Stimulated activated CD4-positive, alpha-beta T cell treated with anti-CD3 and anti-CD28 coated beads, Interleukin-15, amount 100 ng/mL, for 48 hours (primary cell): Measurements from ENCODE around the gene GOLGA3.

ENCODE experiments used
- DNase-seq, 2 donors: peaks; one replicate each; pipeline ENCODE4 v3.0.0-alpha.2; 2020; ENCODE audit warnings: low read depth in 2 of 2

GOLGA3 gene

GRCh38 chr12:132720606-132721345, 107.9 kb downstream of the GOLGA3 start:
- no peak for DNase-seq

GRCh38 chr12:132719954-132720324, 108.7 kb downstream of the GOLGA3 start:
- DNase-seq: no peak

DNA sequence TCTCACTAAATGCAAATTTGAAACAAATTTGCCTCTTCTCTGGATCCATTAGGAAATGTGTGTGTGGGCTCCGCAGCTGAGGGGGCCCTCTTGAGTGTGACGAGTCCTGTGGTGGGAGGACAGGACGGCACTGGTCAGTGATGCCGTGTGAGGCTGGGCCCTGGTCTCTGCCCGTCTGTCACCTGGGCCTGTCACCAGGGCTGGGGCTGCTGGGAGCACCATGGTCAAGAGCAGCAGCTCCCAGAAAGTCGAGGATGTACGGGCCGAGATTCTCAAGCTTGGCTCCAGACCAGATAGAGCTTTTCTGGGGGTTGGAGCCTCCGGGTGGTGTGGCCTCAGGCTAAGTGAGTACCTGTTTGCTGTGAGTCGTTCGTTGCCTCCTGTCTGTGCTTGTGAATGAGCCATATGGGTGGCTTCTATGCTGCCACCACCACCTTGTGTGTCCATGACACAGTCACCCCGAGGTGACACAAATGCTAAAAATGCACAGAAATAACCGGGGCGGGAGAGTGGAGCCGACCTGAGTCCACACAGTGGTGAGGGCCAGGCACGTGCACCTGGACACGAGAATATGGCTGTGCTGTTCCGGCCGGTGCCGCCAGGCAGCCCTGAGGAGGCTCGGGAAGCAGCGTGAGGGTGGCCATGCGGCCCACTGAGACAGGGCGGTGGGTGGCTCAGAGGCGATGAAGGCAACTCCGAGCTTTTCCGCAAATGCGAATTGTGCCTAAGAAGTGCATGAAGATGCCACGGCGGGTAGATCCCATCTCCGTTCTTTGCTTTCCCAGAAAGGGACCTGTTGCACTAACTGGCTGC, 109.3 kb downstream of the GOLGA3 start:
- no peak for DNase-seq
